Measurements from ENCODE around the gene RANBP17. TPM values are rescaled to one million over a fixed set of nuclear protein-coding genes. Genes with fewer than 3 reads are reported as not detected.

RANBP17 gene
- polyA plus RNA-seq, 1 donor from 2014 or later: 25.5 TPM

GRCh38 chr5:171115519-171115918, 253.7 kb downstream of the RANBP17 start:
- Histone ChIP-seq H3F3A (ENCODE audit: insufficient read depth, low read length, poor library complexity, severe bottlenecking) (no peaks in the 10 kb centered on the region), H3K9ac (ENCODE audit: low read length) (no peak overlapping the region), H4K20me1 (ENCODE audit: insufficient read depth) (no peaks in the 10 kb centered on the region), H3K36me3 (ENCODE audit: insufficient read depth, low read length) (no peaks in the 10 kb centered on the region), H3K4me2 (ENCODE audit: low read length) (no peak overlapping the region), H3K27ac (ENCODE audit: low read length) (no peak overlapping the region), H3K9me2 (ENCODE audit: insufficient read depth, low read length) (no peaks in the 10 kb centered on the region), H3K79me2 (replicated peaks; ENCODE audit: insufficient read depth, low read length) (no peaks in the 10 kb centered on the region), H3K27me3 (ENCODE audit: insufficient read depth, low read depth, low read length) (no peaks in the 10 kb centered on the region), H3K9me3 (ENCODE audit: low read length) (peaks cover 10% of the 10 kb centered on the region), H3K4me3 (ENCODE audit: low read length) (no peak overlapping the region), H2AFZ (ENCODE audit: low read depth, low read length) (no peak overlapping the region)
- TF ChIP-seq CTCF (IDR thresholded peaks at IDR 0.05; ENCODE audit: poor library complexity, severe bottlenecking) (no peak), EZH2 (IDR thresholded peaks at IDR 0.05; ENCODE audit: borderline replicate concordance, insufficient read depth, low read length, poor library complexity, severe bottlenecking) (no peak), TAF1 (IDR thresholded peaks at IDR 0.05; ENCODE audit: low read depth) (no peak), POLR2AphosphoS5 (IDR thresholded peaks at IDR 0.05) (no peak), SMC3 (conservative IDR thresholded peaks at IDR 0.05; ENCODE audit: poor library complexity) (no peak), REST (IDR thresholded peaks at IDR 0.05; ENCODE audit: borderline replicate concordance) (no peak), RAD21 (conservative IDR thresholded peaks at IDR 0.05) (no peak), MXI1 (conservative IDR thresholded peaks at IDR 0.05; ENCODE audit: poor library complexity, severe bottlenecking) (no peak), EP300 (conservative IDR thresholded peaks at IDR 0.05; ENCODE audit: poor library complexity, severe bottlenecking) (no peak)

GRCh38 chr5:171116719-171117118, 254.9 kb downstream of the RANBP17 start:
- H3K9me3 ChIP-seq (ENCODE audit: low read length): peaks cover 10% of the 10 kb centered on the region
- no peak overlapping the region for H3K27ac ChIP-seq (ENCODE audit: low read length)

More at GRCh38 chr5:171116719-171117118, 254.9 kb downstream of the RANBP17 start:
- Histone ChIP-seq H3F3A (ENCODE audit: insufficient read depth, low read length, poor library complexity, severe bottlenecking) (no peaks in the 10 kb centered on the region), H3K4me3 (ENCODE audit: low read length) (no peak overlapping the region), H2AFZ (ENCODE audit: low read depth, low read length) (no peak overlapping the region), H4K20me1 (ENCODE audit: insufficient read depth) (no peaks in the 10 kb centered on the region), H3K9me2 (ENCODE audit: insufficient read depth, low read length) (no peaks in the 10 kb centered on the region), H3K79me2 (replicated peaks; ENCODE audit: insufficient read depth, low read length) (no peaks in the 10 kb centered on the region), H3K36me3 (ENCODE audit: insufficient read depth, low read length) (no peaks in the 10 kb centered on the region), H3K27me3 (ENCODE audit: insufficient read depth, low read depth, low read length) (no peaks in the 10 kb centered on the region), H3K9ac (ENCODE audit: low read length) (no peak overlapping the region), H3K4me2 (ENCODE audit: low read length) (no peak overlapping the region)
- TF ChIP-seq POLR2AphosphoS5 (IDR thresholded peaks at IDR 0.05) (no peak), REST (IDR thresholded peaks at IDR 0.05; ENCODE audit: borderline replicate concordance) (no peak), EP300 (conservative IDR thresholded peaks at IDR 0.05; ENCODE audit: poor library complexity, severe bottlenecking) (no peak), EZH2 (IDR thresholded peaks at IDR 0.05; ENCODE audit: borderline replicate concordance, insufficient read depth, low read length, poor library complexity, severe bottlenecking) (no peak), TAF1 (IDR thresholded peaks at IDR 0.05; ENCODE audit: low read depth) (no peak), MXI1 (conservative IDR thresholded peaks at IDR 0.05; ENCODE audit: poor library complexity, severe bottlenecking) (no peak), SMC3 (conservative IDR thresholded peaks at IDR 0.05; ENCODE audit: poor library complexity) (no peak), RAD21 (conservative IDR thresholded peaks at IDR 0.05) (no peak), CTCF (IDR thresholded peaks at IDR 0.05; ENCODE audit: poor library complexity, severe bottlenecking) (no peak)
